IPS-20b (cell line): Measurements from ENCODE around the gene SZRD1.

Experiments used
- H3K27ac ChIP-seq: one replicate; pipeline ENCODE4 v1.5.1; 2013; ENCODE audit warnings: low read length
- H3K27me3 ChIP-seq: 2 replicates; pipeline ENCODE4 v1.6.1; 2013; ENCODE audit warnings: mild to moderate bottlenecking, low read length, inconsistent platforms; ENCODE audit not compliant: insufficient read depth
- H3K36me3 ChIP-seq: 2 replicates; pipeline ENCODE4 v1.6.1; 2013; ENCODE audit warnings: low read depth, mild to moderate bottlenecking, inconsistent platforms, low read length, moderate library complexity; ENCODE audit not compliant: insufficient read depth
- H3K4me1 ChIP-seq: 2 replicates; pipeline ENCODE4 v1.6.1; 2013; ENCODE audit warnings: mild to moderate bottlenecking, control low read depth, inconsistent platforms, low read length, moderate library complexity; ENCODE audit not compliant: insufficient read depth
- H3K4me3 ChIP-seq: 2 replicates; pipeline ENCODE4 v1.5.1; 2013; ENCODE audit warnings: mild to moderate bottlenecking, low read length, inconsistent platforms
- H3K9ac ChIP-seq: 2 replicates; pipeline ENCODE4 v1.6.1; 2013; ENCODE audit warnings: low read depth, mild to moderate bottlenecking, inconsistent platforms, low read length, moderate library complexity
- H3K9me3 ChIP-seq: 2 replicates; pipeline ENCODE4 v1.6.1; 2013; ENCODE audit warnings: mild to moderate bottlenecking, low read depth, low read length, inconsistent platforms; ENCODE audit not compliant: insufficient read depth

Gene SZRD1

GRCh38 chr1:16446116-16446515 is 79.1 kb downstream of the SZRD1 start:
- H3K36me3 ChIP-seq, result peaks cover 71% of the 10 kb centered on the region
- H3K4me1 ChIP-seq, result no peaks in the 10 kb centered on the region
- H3K4me3 ChIP-seq, result no peak overlapping the region
- H3K27ac ChIP-seq, result no peak overlapping the region
- no peaks in the 10 kb centered on the region for H3K9me3 ChIP-seq
- H3K27me3 ChIP-seq, result no peaks in the 10 kb centered on the region
- no peak overlapping the region for H3K9ac ChIP-seq

- no peaks in the 10 kb centered on the region for H3K4me1 ChIP-seq
- no peaks in the 10 kb centered on the region for H3K9me3 ChIP-seq
- no peaks in the 10 kb centered on the region for H3K27me3 ChIP-seq
- peaks cover 85% of the 10 kb centered on the region for H3K36me3 ChIP-seq
- no peak overlapping the region for H3K4me3 ChIP-seq
- H3K27ac ChIP-seq, result no peak overlapping the region
- H3K9ac ChIP-seq, result no peak overlapping the region
Measured at GRCh38 chr1:16447641-16448040, 80.6 kb downstream of the SZRD1 start.
